OCI-M2 (cell line): ENCODE data around the gene ABCC1.
"Not testable (repeated sequence)": the region's sequence is repeated elsewhere in the genome, so short reads cannot be mapped to it uniquely, and the experiment has no call there.

Experiments
- DNase-seq: peaks from one replicate; lab custom pipeline; 2025; ENCODE audit not compliant: unreplicated experiment; lab: John Stamatoyannopoulos, UW

The ABCC1 gene

GRCh38 chr16:16178455-16179162 is 229.2 kb downstream of the ABCC1 start:
- DNase-seq = no peak

GRCh38 chr16:16181748-16182147 is 232.3 kb downstream of the ABCC1 start:
- DNase-seq = not testable (repeated sequence)

GRCh38 chr16:16182918-16183317 is 233.5 kb downstream of the ABCC1 start:
- DNase-seq = no peak

GRCh38 chr16:16183562-16183961 is 234.1 kb downstream of the ABCC1 start:
- DNase-seq = no peak

- no peak for DNase-seq
Observed at GRCh38 chr16:16184594-16184993, 235.2 kb downstream of the ABCC1 start.

GRCh38 chr16:16185095-16185494 is 235.7 kb downstream of the ABCC1 start:
- DNase-seq = no peak

GRCh38 chr16:16186820-16187219 is 237.4 kb downstream of the ABCC1 start:
- no peak for DNase-seq

- DNase-seq = no peak
Observed at GRCh38 chr16:16188827-16189226, 239.4 kb downstream of the ABCC1 start.

GRCh38 chr16:16189842-16190241 is 240.4 kb downstream of the ABCC1 start:
- DNase-seq = no peak

GRCh38 chr16:16190546-16190945 is 241.1 kb downstream of the ABCC1 start:
- no peak for DNase-seq

- DNase-seq = not testable (repeated sequence)
Observed at GRCh38 chr16:16190966-16191365, 241.6 kb downstream of the ABCC1 start.

GRCh38 chr16:16191493-16192167 is 242.2 kb downstream of the ABCC1 start:
- no peak for DNase-seq
